Activated T-cell treated with anti-CD3 and anti-CD28 coated beads, Interleukin-2, amount 50 U/mL, for 4 hours (primary cell): ENCODE measurements around the gene DLG2. TPM values are rescaled to one million over a fixed set of nuclear protein-coding genes. Genes with fewer than 3 reads are reported as not detected.

Source experiments
- ATAC-seq, 2 donors: fragments of 200-7000 bp; cut with Tn5 transposase; one replicate each; pipeline ENCODE4 v1.10.0; 2021
- DNase-seq: peaks from one replicate; pipeline ENCODE4 v3.0.0-alpha.2; 2020
- H3K27me3 Mint-ChIP-seq: one replicate; pipeline ENCODE4 v1.8.0; 2021; ENCODE audit warnings: low read depth, mixed read lengths
- H3K36me3 Mint-ChIP-seq: one replicate; pipeline ENCODE4 v1.8.0; 2022; ENCODE audit warnings: mixed read lengths; ENCODE audit not compliant: insufficient read depth
- H3K4me1 Mint-ChIP-seq: one replicate; pipeline ENCODE4 v1.8.0; 2021; ENCODE audit warnings: low read depth, mixed read lengths
- H3K4me3 Mint-ChIP-seq: one replicate; pipeline ENCODE4 v1.8.0; 2021; ENCODE audit warnings: mild to moderate bottlenecking, moderate library complexity, mixed read lengths
- H3K9me3 Mint-ChIP-seq: one replicate; pipeline ENCODE4 v1.8.0; 2021; ENCODE audit warnings: mixed read lengths
- total RNA-seq, 3 donors: library from RNA; stranded (reverse); gene quantifications; one replicate each; pipeline ENCODE4 v1.2.1, GENCODE V29; 2021

The DLG2 gene
- total RNA-seq, 3 donors from 2014 or later: 0.54 to 1.3 (median 0.58) TPM

- no peak for ATAC-seq
- no peak for DNase-seq
- Mint-ChIP-seq H3K4me3 (no peak overlapping the region), H3K4me1 (peaks cover 2% of the 10 kb centered on the region), H3K27me3 (peaks cover 10% of the 10 kb centered on the region), H3K9me3 (no peaks in the 10 kb centered on the region), H3K36me3 (no peaks in the 10 kb centered on the region)
Observed at GRCh38 chr11:83726316-83726715, 1900.8 kb downstream of the DLG2 start.

- ATAC-seq: no peak
- Mint-ChIP-seq H3K9me3 (no peaks in the 10 kb centered on the region), H3K4me1 (peaks cover 2% of the 10 kb centered on the region), H3K4me3 (no peak overlapping the region), H3K27me3 (peaks cover 9% of the 10 kb centered on the region), H3K36me3 (no peaks in the 10 kb centered on the region)
- no peak for DNase-seq
Observed at GRCh38 chr11:83725728-83726127, 1901.4 kb downstream of the DLG2 start.

GRCh38 chr11:83725269-83725560, 1901.9 kb downstream of the DLG2 start:
- DNase-seq (no peak), ATAC-seq (no peak)
- Mint-ChIP-seq H3K4me3 (no peak overlapping the region), H3K9me3 (no peaks in the 10 kb centered on the region), H3K36me3 (no peaks in the 10 kb centered on the region), H3K27me3 (peaks cover 9% of the 10 kb centered on the region), H3K4me1 (peaks cover 2% of the 10 kb centered on the region)

- Mint-ChIP-seq H3K27me3 (peaks cover 9% of the 10 kb centered on the region), H3K9me3 (no peaks in the 10 kb centered on the region), H3K4me3 (peak overlapping the region; percentile 45), H3K4me1 (peaks cover 2% of the 10 kb centered on the region), H3K36me3 (no peaks in the 10 kb centered on the region)
- ATAC-seq: no peak
- DNase-seq: no peak
Observed at GRCh38 chr11:83723999-83724398, 1903.1 kb downstream of the DLG2 start.

GRCh38 chr11:83722392-83723119, 1904.6 kb downstream of the DLG2 start:
- peaks cover 2% of the 10 kb centered on the region for H3K4me1 Mint-ChIP-seq
- no peak for ATAC-seq
- DNase-seq: no peak
- H3K36me3 Mint-ChIP-seq: no peaks in the 10 kb centered on the region
- no peaks in the 10 kb centered on the region for H3K9me3 Mint-ChIP-seq
- H3K27me3 Mint-ChIP-seq: peaks cover 4% of the 10 kb centered on the region
- no peak overlapping the region for H3K4me3 Mint-ChIP-seq

- H3K27me3 Mint-ChIP-seq: peaks cover 4% of the 10 kb centered on the region
Observed at GRCh38 chr11:83721263-83721662, 1905.9 kb downstream of the DLG2 start.

GRCh38 chr11:83720675-83721074, 1906.5 kb downstream of the DLG2 start:
- H3K4me1 Mint-ChIP-seq: peaks cover 2% of the 10 kb centered on the region
- H3K4me3 Mint-ChIP-seq: no peak overlapping the region
- peaks cover 4% of the 10 kb centered on the region for H3K27me3 Mint-ChIP-seq
- no peaks in the 10 kb centered on the region for H3K9me3 Mint-ChIP-seq
- DNase-seq (no peak), ATAC-seq (no peak)
- H3K36me3 Mint-ChIP-seq: no peaks in the 10 kb centered on the region

More at GRCh38 chr11:83721263-83721662, 1905.9 kb downstream of the DLG2 start:
- DNase-seq (no peak), ATAC-seq (no peak)
- peaks cover 2% of the 10 kb centered on the region for H3K4me1 Mint-ChIP-seq
- H3K4me3 Mint-ChIP-seq: no peak overlapping the region
- H3K36me3 Mint-ChIP-seq: no peaks in the 10 kb centered on the region
- H3K9me3 Mint-ChIP-seq: no peaks in the 10 kb centered on the region

GRCh38 chr11:83717537-83717936, 1909.6 kb downstream of the DLG2 start:
- H3K9me3 Mint-ChIP-seq: no peaks in the 10 kb centered on the region
- no peaks in the 10 kb centered on the region for H3K4me1 Mint-ChIP-seq
- DNase-seq (no peak), ATAC-seq (no peak)
- H3K36me3 Mint-ChIP-seq: no peaks in the 10 kb centered on the region
- H3K27me3 Mint-ChIP-seq: no peaks in the 10 kb centered on the region
- H3K4me3 Mint-ChIP-seq: no peak overlapping the region

GRCh38 chr11:83715927-83716535, 1911.1 kb downstream of the DLG2 start:
- no peak for ATAC-seq

GRCh38 chr11:83713708-83714107, 1913.4 kb downstream of the DLG2 start:
- DNase-seq (no peak), ATAC-seq (no peak)
- Mint-ChIP-seq H3K4me1 (no peaks in the 10 kb centered on the region), H3K36me3 (no peaks in the 10 kb centered on the region), H3K27me3 (no peaks in the 10 kb centered on the region), H3K9me3 (no peaks in the 10 kb centered on the region), H3K4me3 (no peak overlapping the region)

More at GRCh38 chr11:83715927-83716535, 1911.1 kb downstream of the DLG2 start:
- Mint-ChIP-seq H3K36me3 (no peaks in the 10 kb centered on the region), H3K4me1 (no peaks in the 10 kb centered on the region), H3K4me3 (no peak overlapping the region), H3K9me3 (no peaks in the 10 kb centered on the region), H3K27me3 (no peaks in the 10 kb centered on the region)
- no peak for DNase-seq

- no peak for DNase-seq
- no peaks in the 10 kb centered on the region for H3K27me3 Mint-ChIP-seq
- ATAC-seq: no peak
- H3K4me3 Mint-ChIP-seq: no peak overlapping the region
- H3K9me3 Mint-ChIP-seq: no peaks in the 10 kb centered on the region
- no peaks in the 10 kb centered on the region for H3K4me1 Mint-ChIP-seq
- no peaks in the 10 kb centered on the region for H3K36me3 Mint-ChIP-seq
Observed at GRCh38 chr11:83711106-83711527, 1916.0 kb downstream of the DLG2 start.

GRCh38 chr11:83709434-83709833, 1917.7 kb downstream of the DLG2 start:
- no peak for DNase-seq
- no peaks in the 10 kb centered on the region for H3K9me3 Mint-ChIP-seq
- no peaks in the 10 kb centered on the region for H3K27me3 Mint-ChIP-seq
- no peaks in the 10 kb centered on the region for H3K36me3 Mint-ChIP-seq
- no peak overlapping the region for H3K4me3 Mint-ChIP-seq
- ATAC-seq: no peak
- no peaks in the 10 kb centered on the region for H3K4me1 Mint-ChIP-seq

GRCh38 chr11:83706566-83706965, 1920.6 kb downstream of the DLG2 start:
- DNase-seq (no peak), ATAC-seq (no peak)
- Mint-ChIP-seq H3K36me3 (no peaks in the 10 kb centered on the region), H3K27me3 (peaks cover 2% of the 10 kb centered on the region), H3K4me1 (no peaks in the 10 kb centered on the region), H3K9me3 (no peaks in the 10 kb centered on the region), H3K4me3 (no peak overlapping the region)

- Mint-ChIP-seq H3K4me1 (no peaks in the 10 kb centered on the region), H3K27me3 (peaks cover 2% of the 10 kb centered on the region), H3K4me3 (no peak overlapping the region), H3K9me3 (no peaks in the 10 kb centered on the region), H3K36me3 (no peaks in the 10 kb centered on the region)
- ATAC-seq (no peak), DNase-seq (no peak)
Observed at GRCh38 chr11:83702796-83703195, 1924.3 kb downstream of the DLG2 start.

GRCh38 chr11:83697518-83697917, 1929.6 kb downstream of the DLG2 start:
- Mint-ChIP-seq H3K27me3 (peaks cover 2% of the 10 kb centered on the region), H3K4me1 (no peaks in the 10 kb centered on the region), H3K4me3 (no peak overlapping the region), H3K36me3 (no peaks in the 10 kb centered on the region), H3K9me3 (no peaks in the 10 kb centered on the region)
- DNase-seq (no peak), ATAC-seq (no peak)
